Measurements from ENCODE around the gene OR4F6.

Gene OR4F6

DNA sequence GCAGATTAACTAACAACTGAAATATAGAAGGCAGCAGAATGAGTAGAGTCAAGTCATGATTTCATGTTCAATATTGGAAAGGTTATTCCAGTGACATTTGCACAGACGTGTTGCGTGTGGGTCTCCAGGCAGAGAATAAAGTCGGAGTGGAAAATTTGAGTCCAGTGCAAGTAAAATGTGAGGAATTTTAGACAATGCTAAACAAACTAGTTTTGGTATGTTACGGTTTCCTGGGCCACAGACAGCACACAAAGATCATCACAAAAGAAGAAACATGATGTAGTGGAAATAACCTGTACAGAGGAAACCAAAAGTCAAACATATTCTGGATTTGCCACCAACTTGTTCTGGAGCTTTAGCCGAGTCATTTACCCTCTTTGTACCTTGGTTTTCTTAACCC lies 367 bp downstream of the OR4F6 start:
- Histone ChIP-seq H3K4me2 (ENCODE audit: low read depth, low read length) (no peak overlapping the region), H3K4me3 (ENCODE audit: low read length) (no peak overlapping the region), H3K9ac (ENCODE audit: low read length) (no peak overlapping the region), H3K4me1 (ENCODE audit: low read length) (no peaks in the 10 kb centered on the region), H3K9me3 (replicated peaks; ENCODE audit: insufficient read depth, low read length) (no peaks in the 10 kb centered on the region), H4K20me1 (ENCODE audit: insufficient read depth, low read length) (no peaks in the 10 kb centered on the region), H3K79me2 (ENCODE audit: low read length) (no peaks in the 10 kb centered on the region), H3K36me3 (replicated peaks; ENCODE audit: insufficient read depth, low read length) (no peaks in the 10 kb centered on the region), H3K27me3 (replicated peaks; ENCODE audit: insufficient read depth, low read length) (no peaks in the 10 kb centered on the region), H3F3A (ENCODE audit: insufficient read depth, low read length) (no peaks in the 10 kb centered on the region), H3K27ac (ENCODE audit: low read length) (no peak overlapping the region), H3K9me2 (replicated peaks; ENCODE audit: insufficient read depth, low read length) (no peaks in the 10 kb centered on the region), H2AFZ (ENCODE audit: low read length) (no peak overlapping the region)
- DNase-seq = no peak
- TF ChIP-seq EZH2phosphoT487 (IDR thresholded peaks at IDR 0.05; ENCODE audit: low read length) = no peak
- no peak for TF ChIP-seq EZH2 (optimal IDR thresholded peaks at IDR 0.05; ENCODE audit: low read depth, low read length)
- TF ChIP-seq, protein P1, sequence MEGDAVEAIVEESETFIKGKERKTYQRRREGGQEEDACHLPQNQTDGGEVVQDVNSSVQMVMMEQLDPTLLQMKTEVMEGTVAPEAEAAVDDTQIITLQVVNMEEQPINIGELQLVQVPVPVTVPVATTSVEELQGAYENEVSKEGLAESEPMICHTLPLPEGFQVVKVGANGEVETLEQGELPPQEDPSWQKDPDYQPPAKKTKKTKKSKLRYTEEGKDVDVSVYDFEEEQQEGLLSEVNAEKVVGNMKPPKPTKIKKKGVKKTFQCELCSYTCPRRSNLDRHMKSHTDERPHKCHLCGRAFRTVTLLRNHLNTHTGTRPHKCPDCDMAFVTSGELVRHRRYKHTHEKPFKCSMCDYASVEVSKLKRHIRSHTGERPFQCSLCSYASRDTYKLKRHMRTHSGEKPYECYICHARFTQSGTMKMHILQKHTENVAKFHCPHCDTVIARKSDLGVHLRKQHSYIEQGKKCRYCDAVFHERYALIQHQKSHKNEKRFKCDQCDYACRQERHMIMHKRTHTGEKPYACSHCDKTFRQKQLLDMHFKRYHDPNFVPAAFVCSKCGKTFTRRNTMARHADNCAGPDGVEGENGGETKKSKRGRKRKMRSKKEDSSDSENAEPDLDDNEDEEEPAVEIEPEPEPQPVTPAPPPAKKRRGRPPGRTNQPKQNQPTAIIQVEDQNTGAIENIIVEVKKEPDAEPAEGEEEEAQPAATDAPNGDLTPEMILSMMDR (IDR thresholded peaks at IDR 0.05; ENCODE audit: low read length) = no peak

DNA sequence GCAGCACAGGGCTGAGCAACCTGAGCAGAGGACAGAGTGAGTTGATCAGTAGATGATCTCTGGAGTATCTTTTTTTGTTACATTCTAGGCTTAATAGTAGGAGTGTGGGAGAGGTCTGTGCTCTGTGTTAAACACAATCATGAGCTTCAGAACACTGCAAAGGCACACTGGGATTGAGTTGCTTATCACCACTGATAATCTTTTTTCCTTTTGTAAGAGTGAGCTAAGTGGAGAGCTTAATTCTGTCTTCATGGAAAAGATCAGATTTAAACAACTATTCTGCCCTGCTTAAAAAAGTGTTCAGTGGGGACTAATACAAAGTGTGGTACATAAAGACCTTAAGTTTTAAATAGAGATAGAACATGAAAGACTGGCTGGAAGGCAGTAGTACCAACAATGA lies 1.1 kb downstream of the OR4F6 start:
- H3K9me3 ChIP-seq (replicated peaks; ENCODE audit: insufficient read depth, low read length) = no peaks in the 10 kb centered on the region
- H4K20me1 ChIP-seq (ENCODE audit: insufficient read depth, low read length) = no peaks in the 10 kb centered on the region
- no peak overlapping the region for H2AFZ ChIP-seq (ENCODE audit: low read length)
- no peak for TF ChIP-seq EZH2phosphoT487 (IDR thresholded peaks at IDR 0.05; ENCODE audit: low read length)
- TF ChIP-seq, protein P1 (IDR thresholded peaks at IDR 0.05; ENCODE audit: low read length) = no peak
- no peak for TF ChIP-seq EZH2 (optimal IDR thresholded peaks at IDR 0.05; ENCODE audit: low read depth, low read length)
- no peak overlapping the region for H3K9ac ChIP-seq (ENCODE audit: low read length)
- no peaks in the 10 kb centered on the region for H3K79me2 ChIP-seq (ENCODE audit: low read length)
- no peak overlapping the region for H3K4me2 ChIP-seq (ENCODE audit: low read depth, low read length)
- H3K27ac ChIP-seq (ENCODE audit: low read length) = no peak overlapping the region
- no peaks in the 10 kb centered on the region for H3K4me1 ChIP-seq (ENCODE audit: low read length)
- H3K27me3 ChIP-seq (replicated peaks; ENCODE audit: insufficient read depth, low read length) = no peaks in the 10 kb centered on the region
- H3K36me3 ChIP-seq (replicated peaks; ENCODE audit: insufficient read depth, low read length) = no peaks in the 10 kb centered on the region
- H3K9me2 ChIP-seq (replicated peaks; ENCODE audit: insufficient read depth, low read length) = no peaks in the 10 kb centered on the region
- DNase-seq = no peak
- no peaks in the 10 kb centered on the region for H3F3A ChIP-seq (ENCODE audit: insufficient read depth, low read length)
- H3K4me3 ChIP-seq (ENCODE audit: low read length) = no peak overlapping the region

DNA sequence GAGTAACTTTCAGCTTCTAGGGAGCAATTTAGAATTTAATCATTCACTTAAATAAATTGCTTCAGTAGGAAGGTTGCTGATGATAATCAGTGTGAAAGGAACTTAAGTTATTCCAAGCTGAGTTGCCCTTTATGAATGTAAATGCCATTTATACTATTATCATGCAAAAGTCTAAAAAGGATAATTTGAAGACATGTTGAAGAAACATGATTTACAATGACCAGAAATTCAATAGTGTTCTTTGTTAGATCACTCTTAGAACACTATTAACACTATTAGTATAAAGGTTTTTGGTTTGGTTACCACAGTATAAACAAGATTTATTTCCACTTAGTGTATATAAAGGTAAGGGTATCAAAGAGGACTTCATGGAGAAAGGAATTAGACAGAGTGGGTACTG lies 1.6 kb downstream of the OR4F6 start:
- no peaks in the 10 kb centered on the region for H3F3A ChIP-seq (ENCODE audit: insufficient read depth, low read length)
- DNase-seq = no peak
- H3K4me2 ChIP-seq (ENCODE audit: low read depth, low read length) = no peak overlapping the region
- no peaks in the 10 kb centered on the region for H3K9me2 ChIP-seq (replicated peaks; ENCODE audit: insufficient read depth, low read length)
- H3K9ac ChIP-seq (ENCODE audit: low read length) = no peak overlapping the region
- H3K4me3 ChIP-seq (ENCODE audit: low read length) = no peak overlapping the region
- no peaks in the 10 kb centered on the region for H4K20me1 ChIP-seq (ENCODE audit: insufficient read depth, low read length)
- no peaks in the 10 kb centered on the region for H3K9me3 ChIP-seq (replicated peaks; ENCODE audit: insufficient read depth, low read length)
- H3K36me3 ChIP-seq (replicated peaks; ENCODE audit: insufficient read depth, low read length) = no peaks in the 10 kb centered on the region
- H2AFZ ChIP-seq (ENCODE audit: low read length) = no peak overlapping the region
- no peaks in the 10 kb centered on the region for H3K4me1 ChIP-seq (ENCODE audit: low read length)
- no peak for TF ChIP-seq EZH2phosphoT487 (IDR thresholded peaks at IDR 0.05; ENCODE audit: low read length)
- TF ChIP-seq EZH2 (optimal IDR thresholded peaks at IDR 0.05; ENCODE audit: low read depth, low read length) = no peak
- H3K27me3 ChIP-seq (replicated peaks; ENCODE audit: insufficient read depth, low read length) = no peaks in the 10 kb centered on the region
- no peaks in the 10 kb centered on the region for H3K79me2 ChIP-seq (ENCODE audit: low read length)
- no peak overlapping the region for H3K27ac ChIP-seq (ENCODE audit: low read length)

DNA sequence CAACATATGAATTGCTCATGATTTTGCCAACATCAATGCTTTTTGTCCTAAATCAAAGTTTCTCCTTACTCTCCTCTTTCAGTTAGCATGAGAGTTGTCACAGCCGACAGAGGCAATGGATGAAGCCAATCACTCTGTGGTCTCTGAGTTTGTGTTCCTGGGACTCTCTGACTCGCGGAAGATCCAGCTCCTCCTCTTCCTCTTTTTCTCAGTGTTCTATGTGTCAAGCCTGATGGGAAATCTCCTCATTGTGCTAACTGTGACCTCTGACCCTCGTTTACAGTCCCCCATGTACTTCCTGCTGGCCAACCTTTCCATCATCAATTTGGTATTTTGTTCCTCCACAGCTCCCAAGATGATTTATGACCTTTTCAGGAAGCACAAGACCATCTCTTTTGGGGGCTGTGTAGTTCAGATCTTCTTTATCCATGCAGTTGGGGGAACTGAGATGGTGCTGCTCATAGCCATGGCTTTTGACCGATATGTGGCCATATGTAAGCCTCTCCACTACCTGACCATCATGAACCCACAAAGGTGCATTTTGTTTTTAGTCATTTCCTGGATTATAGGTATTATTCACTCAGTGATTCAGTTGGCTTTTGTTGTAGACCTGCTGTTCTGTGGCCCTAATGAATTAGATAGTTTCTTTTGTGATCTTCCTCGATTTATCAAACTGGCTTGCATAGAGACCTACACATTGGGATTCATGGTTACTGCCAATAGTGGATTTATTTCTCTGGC lies 2.5 kb downstream of the OR4F6 start:
- no peaks in the 10 kb centered on the region for H3K36me3 ChIP-seq (replicated peaks; ENCODE audit: insufficient read depth, low read length)
- no peaks in the 10 kb centered on the region for H3K27me3 ChIP-seq (replicated peaks; ENCODE audit: insufficient read depth, low read length)
- no peaks in the 10 kb centered on the region for H3K79me2 ChIP-seq (ENCODE audit: low read length)
- no peaks in the 10 kb centered on the region for H3K4me1 ChIP-seq (ENCODE audit: low read length)
- no peak overlapping the region for H3K4me3 ChIP-seq (ENCODE audit: low read length)
- no peak overlapping the region for H3K27ac ChIP-seq (ENCODE audit: low read length)
- H3K9me2 ChIP-seq (replicated peaks; ENCODE audit: insufficient read depth, low read length) = no peaks in the 10 kb centered on the region
- H3F3A ChIP-seq (ENCODE audit: insufficient read depth, low read length) = no peaks in the 10 kb centered on the region
- TF ChIP-seq EZH2 (optimal IDR thresholded peaks at IDR 0.05; ENCODE audit: low read depth, low read length) = no peak
- TF ChIP-seq, protein P1 (IDR thresholded peaks at IDR 0.05; ENCODE audit: low read length) = no peak
- no peaks in the 10 kb centered on the region for H4K20me1 ChIP-seq (ENCODE audit: insufficient read depth, low read length)
- H3K4me2 ChIP-seq (ENCODE audit: low read depth, low read length) = no peak overlapping the region
- DNase-seq = no peak
- H3K9ac ChIP-seq (ENCODE audit: low read length) = no peak overlapping the region
- no peak overlapping the region for H2AFZ ChIP-seq (ENCODE audit: low read length)
- H3K9me3 ChIP-seq (replicated peaks; ENCODE audit: insufficient read depth, low read length) = no peaks in the 10 kb centered on the region
